SK-N-SH (cell line): Measurements from ENCODE around the gene GALNT6. TPM values are rescaled to one million over a fixed set of nuclear protein-coding genes. Genes with fewer than 3 reads are reported as not detected.

Source experiments
- CTCF ChIA-PET: fragments of 300-600, 350-600 bp; formaldehyde crosslinking; extraction: SDS; loops from one replicate; lab custom pipeline; 2021; lab: Yijun Ruan, JAX
- POLR2A ChIA-PET: fragments of 350-600 bp; sonication (Branson Sonifier 250); formaldehyde crosslinking; extraction: SDS; loops from one replicate; lab custom pipeline; 2020; ENCODE audit warnings: antibody characterized with exemption, inconsistent platforms; lab: Yijun Ruan, JAX
- DNase-seq: peaks from one replicate; pipeline ENCODE4 v3.0.0; 2012
- H2AFZ ChIP-seq: fragments of 200-600 bp; sonication (generic); 2 replicates; pipeline ENCODE4 v1.8.1; 2016; ENCODE audit warnings: antibody characterized with exemption, mild to moderate bottlenecking, low read depth
- H3F3A ChIP-seq: fragments of 200-600 bp; sonication (generic); replicated peaks from 2 replicates; pipeline ENCODE3; 2016; ENCODE audit warnings: antibody characterized with exemption, mild to moderate bottlenecking; ENCODE audit not compliant: insufficient read depth
- H3K27ac ChIP-seq, 2 experiments: fragments of 200-500 bp in 1 of 2; fragments of 200-600 bp in 1 of 2; sonication (Bioruptor generic) in 1 of 2; sonication (generic), shearing (Covaris generic) in 1 of 2; 2 replicates each; pipeline versions ENCODE4 v1.5.1 to v1.6.1; 2014 to 2016; ENCODE audit warnings: low read depth in 2 of 2, inconsistent platforms in 1 of 2, low read length in 1 of 2, mild to moderate bottlenecking in 1 of 2, mixed read lengths in 1 of 2
- H3K27me3 ChIP-seq: fragments of 200-600 bp; sonication (generic), shearing (Covaris generic); 2 replicates; pipeline ENCODE4 v1.6.1; 2016; ENCODE audit warnings: mixed run types; ENCODE audit not compliant: insufficient read depth
- H3K36me3 ChIP-seq, 2 experiments: fragments of 200-500 bp in 1 of 2; fragments of 200-600 bp in 1 of 2; sonication (Bioruptor generic) in 1 of 2; sonication (generic) in 1 of 2; replicated peaks in 1 of 2; 2 replicates each; pipeline versions ENCODE3 to v1.5.1; 2014 to 2016; ENCODE audit warnings: low read length in 1 of 2, mild to moderate bottlenecking in 1 of 2; ENCODE audit not compliant: insufficient read depth in 2 of 2, control insufficient read depth in 1 of 2
- H3K4me1 ChIP-seq, 2 experiments: fragments of 200-500 bp in 1 of 2; fragments of 200-600 bp in 1 of 2; sonication (Bioruptor generic) in 1 of 2; sonication (generic), shearing (Covaris generic) in 1 of 2; 2 replicates each; pipeline versions ENCODE4 v1.5.1 to v1.6.1; 2014 to 2016; ENCODE audit warnings: low read depth in 1 of 2, low read length in 1 of 2, mixed run types in 1 of 2; ENCODE audit not compliant: insufficient read depth in 2 of 2, control insufficient read depth in 1 of 2
- H3K4me2 ChIP-seq: fragments of 200-600 bp; sonication (generic), shearing (Covaris generic); 2 replicates; pipeline ENCODE4 v1.6.1; 2017; ENCODE audit warnings: mixed run types
- H3K4me3 ChIP-seq, 2 experiments: fragments of 200-500 bp in 1 of 2; fragments of 200-600 bp in 1 of 2; sonication (Bioruptor generic) in 1 of 2; sonication (generic), shearing (Covaris generic) in 1 of 2; 2 replicates each; pipeline versions ENCODE4 v1.5.1 to v1.8.1; 2014 to 2016; ENCODE audit warnings: low read depth in 2 of 2, inconsistent platforms in 1 of 2, low read length in 1 of 2, mild to moderate bottlenecking in 1 of 2, mixed read lengths in 1 of 2, moderate library complexity in 1 of 2
- H3K79me2 ChIP-seq: fragments of 200-600 bp; sonication (generic); 2 replicates; pipeline ENCODE4 v1.8.1; 2017; ENCODE audit warnings: mild to moderate bottlenecking; ENCODE audit not compliant: insufficient read depth
- H3K9ac ChIP-seq: fragments of 200-600 bp; sonication (generic); 2 replicates; pipeline ENCODE4 v1.6.1; 2017; ENCODE audit warnings: mixed run types
- H3K9me2 ChIP-seq: fragments of 200-600 bp; sonication (generic); 2 replicates; pipeline ENCODE4 v1.6.1; 2017; ENCODE audit warnings: mixed run types
- H3K9me3 ChIP-seq: fragments of 200-600 bp; sonication (generic); 2 replicates; pipeline ENCODE4 v1.6.1; 2017; ENCODE audit warnings: mixed run types, mild to moderate bottlenecking, moderate library complexity
- H4K20me1 ChIP-seq: fragments of 200-600 bp; sonication (generic); 2 replicates; pipeline ENCODE4 v1.6.1; 2017; ENCODE audit warnings: mild to moderate bottlenecking, mixed run types; ENCODE audit not compliant: insufficient read depth
- ELF1 ChIP-seq: IDR thresholded peaks from 2 replicates; pipeline ENCODE4 v1.4.0; 2012
- FOSL2 ChIP-seq: IDR thresholded peaks from 2 replicates; pipeline ENCODE4 v1.4.0; 2012; ENCODE audit warnings: low read depth, mild to moderate bottlenecking, moderate library complexity, borderline replicate concordance
- FOXJ3 ChIP-seq: sonication (generic); formaldehyde crosslinking; IDR thresholded peaks from 2 replicates; pipeline ENCODE4 v1.5.1; 2020; ENCODE audit warnings: mild to moderate bottlenecking, missing genetic modification reagents
- FOXM1 ChIP-seq: IDR thresholded peaks from 2 replicates; pipeline ENCODE4 v1.4.0; 2012; ENCODE audit warnings: low read depth, mild to moderate bottlenecking
- GABPA ChIP-seq: IDR thresholded peaks from 2 replicates; pipeline ENCODE4 v1.4.0; 2012; ENCODE audit warnings: low read depth, mild to moderate bottlenecking
- MEF2A ChIP-seq: IDR thresholded peaks from 2 replicates; pipeline ENCODE4 v1.4.0; 2012; ENCODE audit warnings: low read depth, borderline replicate concordance
- NRF1 ChIP-seq: IDR thresholded peaks from 2 replicates; pipeline ENCODE4 v1.6.1; 2012; ENCODE audit warnings: low read depth, mild to moderate bottlenecking, low read length
- POLR2AphosphoS5 ChIP-seq: IDR thresholded peaks from 2 replicates; pipeline ENCODE4 v1.6.1; 2012; ENCODE audit warnings: low read depth, low read length
- RAD21 ChIP-seq: IDR thresholded peaks from 2 replicates; pipeline ENCODE4 v1.6.1; 2012; ENCODE audit warnings: mild to moderate bottlenecking, low read length
- RFX5 ChIP-seq: IDR thresholded peaks from 2 replicates; pipeline ENCODE4 v1.6.1; 2012; ENCODE audit warnings: mild to moderate bottlenecking, improper control_type of control experiment, low read length
- SMC3 ChIP-seq: IDR thresholded peaks from 2 replicates; pipeline ENCODE4 v1.6.1; 2012; ENCODE audit warnings: low read depth, low read length, improper control_type of control experiment
- TCF12 ChIP-seq: IDR thresholded peaks from 2 replicates; pipeline ENCODE4 v1.4.0; 2012
- YY1 ChIP-seq: IDR thresholded peaks from 2 replicates; pipeline ENCODE4 v1.4.0; 2012; ENCODE audit warnings: low read depth, mild to moderate bottlenecking
- whole genome bisulfite sequencing: methylation state at CpG from one replicate; pipeline ENCODE4 v1.1.6; 2017; ENCODE audit warnings: low lambda C conversion rate; 5-methylcytosine and 5-hydroxymethylcytosine counted together
- polyA plus RNA-seq, 3 experiments: library from polyadenylated mRNA; depleted of rRNA; stranded (reverse); fragments of >200 nt; gene quantifications; 2 replicates each; pipeline ENCODE4 v1.2.3, GENCODE V29; 2012
- TF ChIP-seq, protein P1 (sequence below): IDR thresholded peaks from 2 replicates; pipeline ENCODE4 v1.4.0; 2012; ENCODE audit warnings: low read depth
- TF ChIP-seq, protein P2 (sequence below): IDR thresholded peaks from 2 replicates; pipeline ENCODE4 v1.4.0; 2012; ENCODE audit warnings: low read depth, borderline replicate concordance
- TF ChIP-seq, protein P3 (sequence below): fragments of 200-600 bp; sonication (generic); IDR thresholded peaks from 2 replicates; pipeline ENCODE4 v1.6.1; 2017; ENCODE audit warnings: antibody characterized with exemption, mild to moderate bottlenecking, moderate library complexity
- TF ChIP-seq, protein P4 (sequence below): fragments of 150-350 bp; IDR thresholded peaks from 2 replicates; pipeline ENCODE4 v1.6.1; 2016; ENCODE audit warnings: mild to moderate bottlenecking, low read depth, low read length

Gene GALNT6, protein sequence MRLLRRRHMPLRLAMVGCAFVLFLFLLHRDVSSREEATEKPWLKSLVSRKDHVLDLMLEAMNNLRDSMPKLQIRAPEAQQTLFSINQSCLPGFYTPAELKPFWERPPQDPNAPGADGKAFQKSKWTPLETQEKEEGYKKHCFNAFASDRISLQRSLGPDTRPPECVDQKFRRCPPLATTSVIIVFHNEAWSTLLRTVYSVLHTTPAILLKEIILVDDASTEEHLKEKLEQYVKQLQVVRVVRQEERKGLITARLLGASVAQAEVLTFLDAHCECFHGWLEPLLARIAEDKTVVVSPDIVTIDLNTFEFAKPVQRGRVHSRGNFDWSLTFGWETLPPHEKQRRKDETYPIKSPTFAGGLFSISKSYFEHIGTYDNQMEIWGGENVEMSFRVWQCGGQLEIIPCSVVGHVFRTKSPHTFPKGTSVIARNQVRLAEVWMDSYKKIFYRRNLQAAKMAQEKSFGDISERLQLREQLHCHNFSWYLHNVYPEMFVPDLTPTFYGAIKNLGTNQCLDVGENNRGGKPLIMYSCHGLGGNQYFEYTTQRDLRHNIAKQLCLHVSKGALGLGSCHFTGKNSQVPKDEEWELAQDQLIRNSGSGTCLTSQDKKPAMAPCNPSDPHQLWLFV
- polyA plus RNA-seq (2012; rRNA removed) = 0.47 and 0.74 TPM in 2 replicates
- 0.39 and 0.72 TPM in 2 replicates for polyA plus RNA-seq (2012; cell fraction: cytosol; rRNA removed)
- 0.19 and 0.51 TPM in 2 replicates for polyA plus RNA-seq (2012; cell fraction: nucleus; rRNA removed)

DNA sequence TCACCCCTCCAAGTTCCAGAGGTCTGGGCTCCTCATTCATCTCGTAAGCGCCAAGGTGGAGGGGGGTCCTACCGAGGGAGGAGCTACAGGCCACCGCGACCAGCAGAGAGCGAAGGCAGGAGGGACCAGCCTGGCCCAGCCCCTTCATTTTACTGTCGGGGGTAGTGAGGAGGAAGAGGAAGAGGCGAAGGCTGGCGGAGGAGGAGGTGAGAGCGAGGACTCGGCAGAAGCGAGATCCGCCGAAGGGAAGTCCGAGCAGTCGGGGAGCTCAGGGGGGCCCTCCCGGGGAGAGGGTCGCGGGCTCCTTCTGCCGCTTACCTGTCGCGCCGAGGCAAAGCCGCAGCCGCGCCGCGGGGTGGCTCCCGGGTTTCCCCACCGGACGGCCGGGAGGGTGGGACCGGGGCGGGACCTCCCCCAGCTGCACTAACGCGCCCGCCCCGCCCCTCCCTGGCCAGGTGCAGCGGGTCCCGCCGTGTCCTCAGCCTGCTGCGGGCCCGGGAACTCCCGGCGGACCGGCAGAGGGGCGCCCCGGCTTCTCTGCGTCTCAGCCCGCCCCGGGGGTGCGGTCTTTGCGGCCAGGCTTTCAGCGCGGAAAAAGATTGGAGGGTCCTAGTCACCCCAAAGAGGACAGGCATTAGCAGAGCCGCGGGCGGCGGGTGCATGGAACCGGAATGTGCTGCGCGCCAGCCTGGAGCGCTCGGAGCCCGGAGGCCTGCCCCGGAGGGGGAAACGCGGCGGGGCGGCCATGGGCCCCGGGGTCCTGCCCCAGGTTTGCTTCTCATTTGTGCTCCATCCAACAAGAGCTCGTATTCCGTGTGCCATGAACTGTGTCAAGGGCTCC is at the start of gene GALNT6:
TSS of gene GALNT6 (minus strand) at position 124 of the 841 bp plus-strand sequence. CDS start 11,625 bp downstream, outside the sequence.
- Histone ChIP-seq H3K4me2 (peak within 1 kb of the TSS; percentile 73), H3K9ac (no peak within 1 kb of the TSS), H3K36me3 (no peaks in the 10 kb centered on the region), H4K20me1 (no peaks in the 10 kb centered on the region), H3K9me3 (no peaks in the 10 kb centered on the region), H3K4me1 (peaks cover 4 to 52% of the 10 kb centered on the region in 2 experiments; a peak in 2 of 4 replicates), H3K79me2 (no peaks in the 10 kb centered on the region), H3F3A (peaks cover 23% of the 10 kb centered on the region), H3K9me2 (no peaks in the 10 kb centered on the region), H3K27me3 (no peaks in the 10 kb centered on the region), H2AFZ (peak within 1 kb of the TSS; percentile 73), H3K27ac (peak within 1 kb of the TSS in 1 of 2 experiments; percentile 68; a peak in 1 of 4 replicates), H3K4me3 (peak within 1 kb of the TSS; percentile 40 to 50; a peak in 3 of 4 replicates)
- 17% methylated on average over 19 of the region's 73 CpGs for WGBS
- DNase-seq = peak; percentile 76
- TF ChIP-seq RAD21 (no peak), YY1 (no peak), SMC3 (no peak), POLR2AphosphoS5 (no peak)
- CTCF ChIA-PET = interaction anchor here (0.7 to 2.3 kb wide), 6 partner anchors 14 to 536 kb away, joined by 3 to 7 read pairs (median 3); no protein-coding TSS in a partner anchor
- POLR2A ChIA-PET = interaction anchor here (1.2 to 1.5 kb wide), 3 partner anchors 15 to 50 kb away, joined by 3 to 4 read pairs (median 3); no protein-coding TSS in a partner anchor

DNA sequence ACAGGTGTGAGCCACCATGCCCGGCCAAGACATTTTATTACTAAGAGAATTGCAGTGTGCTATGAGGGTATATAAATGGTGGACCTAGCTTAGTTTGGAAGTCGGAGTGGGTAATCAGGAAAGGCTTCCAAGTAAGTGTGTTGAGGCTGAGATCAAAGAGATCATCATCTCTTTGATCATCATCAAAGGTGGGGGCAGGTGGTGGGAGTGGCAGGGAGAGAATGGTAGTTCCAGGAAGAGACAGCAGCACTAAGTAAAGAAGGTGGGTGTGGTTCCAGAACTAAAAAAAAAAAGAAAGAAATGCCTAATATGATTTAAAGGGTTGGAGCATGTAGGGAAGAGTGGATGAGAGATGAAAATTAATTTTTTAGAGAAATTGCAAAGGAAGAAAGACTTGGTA is 48.1 kb upstream of the GALNT6 start:
- Histone ChIP-seq H3K79me2 (no peaks in the 10 kb centered on the region), H2AFZ (no peak overlapping the region), H4K20me1 (no peaks in the 10 kb centered on the region)
- no peak for DNase-seq
- CTCF ChIA-PET = interaction anchor here (1.0 to 1.1 kb wide), 2 partner anchors 93 to 373 kb away, joined by 3 read pairs; no protein-coding TSS in a partner anchor
- TF ChIP-seq FOSL2 (no peak), RFX5 (no peak), TCF12 (no peak), MEF2A (no peak), GABPA (no peak), ELF1 (no peak), FOXJ3 (CRISPR knock-in tag) (no peak), FOXM1 (no peak), NRF1 (no peak), YY1 (no peak)
- TF ChIP-seq, protein P1, sequence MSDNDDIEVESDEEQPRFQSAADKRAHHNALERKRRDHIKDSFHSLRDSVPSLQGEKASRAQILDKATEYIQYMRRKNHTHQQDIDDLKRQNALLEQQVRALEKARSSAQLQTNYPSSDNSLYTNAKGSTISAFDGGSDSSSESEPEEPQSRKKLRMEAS = no peak
- TF ChIP-seq, protein P2, sequence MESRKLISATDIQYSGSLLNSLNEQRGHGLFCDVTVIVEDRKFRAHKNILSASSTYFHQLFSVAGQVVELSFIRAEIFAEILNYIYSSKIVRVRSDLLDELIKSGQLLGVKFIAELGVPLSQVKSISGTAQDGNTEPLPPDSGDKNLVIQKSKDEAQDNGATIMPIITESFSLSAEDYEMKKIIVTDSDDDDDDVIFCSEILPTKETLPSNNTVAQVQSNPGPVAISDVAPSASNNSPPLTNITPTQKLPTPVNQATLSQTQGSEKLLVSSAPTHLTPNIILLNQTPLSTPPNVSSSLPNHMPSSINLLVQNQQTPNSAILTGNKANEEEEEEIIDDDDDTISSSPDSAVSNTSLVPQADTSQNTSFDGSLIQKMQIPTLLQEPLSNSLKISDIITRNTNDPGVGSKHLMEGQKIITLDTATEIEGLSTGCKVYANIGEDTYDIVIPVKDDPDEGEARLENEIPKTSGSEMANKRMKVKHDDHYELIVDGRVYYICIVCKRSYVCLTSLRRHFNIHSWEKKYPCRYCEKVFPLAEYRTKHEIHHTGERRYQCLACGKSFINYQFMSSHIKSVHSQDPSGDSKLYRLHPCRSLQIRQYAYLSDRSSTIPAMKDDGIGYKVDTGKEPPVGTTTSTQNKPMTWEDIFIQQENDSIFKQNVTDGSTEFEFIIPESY = no peak
- TF ChIP-seq, protein P3, sequence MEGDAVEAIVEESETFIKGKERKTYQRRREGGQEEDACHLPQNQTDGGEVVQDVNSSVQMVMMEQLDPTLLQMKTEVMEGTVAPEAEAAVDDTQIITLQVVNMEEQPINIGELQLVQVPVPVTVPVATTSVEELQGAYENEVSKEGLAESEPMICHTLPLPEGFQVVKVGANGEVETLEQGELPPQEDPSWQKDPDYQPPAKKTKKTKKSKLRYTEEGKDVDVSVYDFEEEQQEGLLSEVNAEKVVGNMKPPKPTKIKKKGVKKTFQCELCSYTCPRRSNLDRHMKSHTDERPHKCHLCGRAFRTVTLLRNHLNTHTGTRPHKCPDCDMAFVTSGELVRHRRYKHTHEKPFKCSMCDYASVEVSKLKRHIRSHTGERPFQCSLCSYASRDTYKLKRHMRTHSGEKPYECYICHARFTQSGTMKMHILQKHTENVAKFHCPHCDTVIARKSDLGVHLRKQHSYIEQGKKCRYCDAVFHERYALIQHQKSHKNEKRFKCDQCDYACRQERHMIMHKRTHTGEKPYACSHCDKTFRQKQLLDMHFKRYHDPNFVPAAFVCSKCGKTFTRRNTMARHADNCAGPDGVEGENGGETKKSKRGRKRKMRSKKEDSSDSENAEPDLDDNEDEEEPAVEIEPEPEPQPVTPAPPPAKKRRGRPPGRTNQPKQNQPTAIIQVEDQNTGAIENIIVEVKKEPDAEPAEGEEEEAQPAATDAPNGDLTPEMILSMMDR = no peak
- TF ChIP-seq, protein P4, sequence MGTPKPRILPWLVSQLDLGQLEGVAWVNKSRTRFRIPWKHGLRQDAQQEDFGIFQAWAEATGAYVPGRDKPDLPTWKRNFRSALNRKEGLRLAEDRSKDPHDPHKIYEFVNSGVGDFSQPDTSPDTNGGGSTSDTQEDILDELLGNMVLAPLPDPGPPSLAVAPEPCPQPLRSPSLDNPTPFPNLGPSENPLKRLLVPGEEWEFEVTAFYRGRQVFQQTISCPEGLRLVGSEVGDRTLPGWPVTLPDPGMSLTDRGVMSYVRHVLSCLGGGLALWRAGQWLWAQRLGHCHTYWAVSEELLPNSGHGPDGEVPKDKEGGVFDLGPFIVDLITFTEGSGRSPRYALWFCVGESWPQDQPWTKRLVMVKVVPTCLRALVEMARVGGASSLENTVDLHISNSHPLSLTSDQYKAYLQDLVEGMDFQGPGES = no peak
- TF ChIP-seq, all 33 proteins: peak for 0
- H3K27ac ChIP-seq = no peak overlapping the region
- 96% methylated on average over 2 of the region's 2 CpGs for WGBS
- no peaks in the 10 kb centered on the region for H3K36me3 ChIP-seq
- no peaks in the 10 kb centered on the region for H3K4me1 ChIP-seq
- no peak overlapping the region for H3K4me2 ChIP-seq
- no peaks in the 10 kb centered on the region for H3K27me3 ChIP-seq
- POLR2A ChIA-PET = no interaction called here
- no peaks in the 10 kb centered on the region for H3K9me2 ChIP-seq
- no peak overlapping the region for H3K4me3 ChIP-seq
- H3K9me3 ChIP-seq = no peaks in the 10 kb centered on the region
- H3F3A ChIP-seq = no peaks in the 10 kb centered on the region
- H3K9ac ChIP-seq = no peak overlapping the region
